Measurements from ENCODE around the gene ERICH6B. TPM values are rescaled to one million over a fixed set of nuclear protein-coding genes. Genes with fewer than 3 reads are reported as not detected.

The ERICH6B gene
- total RNA-seq, 6 experiments from 2014 or later: not detected

GRCh38 chr13:45500492-45501174 lies 114.9 kb downstream of the ERICH6B start:
- 31% methylated on average over 4 of the region's 4 CpGs for WGBS (ENCODE audit: insufficient coverage, low coverage, low lambda C conversion rate, missing lambda C conversion rate)
- intact Hi-C loops (cut with DNase I): no loop called here

DNA sequence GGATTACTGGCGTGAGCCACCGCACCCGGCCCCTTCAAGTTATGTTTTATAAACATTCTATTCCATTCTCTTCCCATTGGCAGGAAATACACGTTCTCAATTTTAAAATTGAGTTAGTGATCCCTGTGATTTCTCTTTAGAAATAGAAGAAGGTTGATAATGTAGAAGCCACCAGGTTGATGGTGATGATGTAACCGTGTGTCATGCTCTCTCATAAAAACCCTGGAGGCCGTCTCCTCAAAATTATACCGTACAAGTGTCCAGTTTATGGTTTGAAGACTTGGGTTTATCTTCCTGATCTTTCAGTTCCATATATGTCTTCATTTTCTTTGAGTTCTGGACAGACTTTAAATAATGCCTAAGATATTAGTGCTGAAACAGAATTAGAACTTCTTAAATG lies 118.6 kb downstream of the ERICH6B start:
- 80% methylated on average over 7 of the region's 7 CpGs for WGBS (ENCODE audit: insufficient coverage, low coverage, low lambda C conversion rate, missing lambda C conversion rate)
- H3K27ac ChIP-seq: no peak overlapping the region
- no peaks in the 10 kb centered on the region for H3K9me3 ChIP-seq
- H3K27me3 ChIP-seq: no peaks in the 10 kb centered on the region
- H3K4me1 ChIP-seq: peaks cover 0 to 19% (median 8%) of the 10 kb centered on the region in 4 donors
- ATAC-seq (no peak), DNase-seq (no peak)
- intact Hi-C loops (cut with DNase I): no loop called here
- H3K4me3 ChIP-seq: no peak overlapping the region
- peaks cover 0 to 56% (median 31%) of the 10 kb centered on the region in 4 donors for H3K36me3 ChIP-seq
- no peak for TF ChIP-seq POLR2A (IDR thresholded peaks at IDR 0.05)
- TF ChIP-seq CTCF (IDR thresholded peaks at IDR 0.05): no peak

More at GRCh38 chr13:45500492-45501174, 114.9 kb downstream of the ERICH6B start:
- Histone ChIP-seq H3K27me3 (no peaks in the 10 kb centered on the region), H3K4me3 (no peak overlapping the region), H3K27ac (peak overlapping the region in 2 of 3 donors; percentile 28 to 47), H3K4me1 (peaks cover 0 to 22% (median 11%) of the 10 kb centered on the region in 4 donors), H3K36me3 (peaks cover 0 to 52% (median 34%) of the 10 kb centered on the region in 4 donors), H3K9me3 (no peaks in the 10 kb centered on the region)
- DNase-seq: no peak
- TF ChIP-seq CTCF (IDR thresholded peaks at IDR 0.05) (no peak), POLR2A (IDR thresholded peaks at IDR 0.05) (no peak)
- peak in 3 of 4 donors; percentile 40 to 54 (median 41) for ATAC-seq

GRCh38 chr13:45492538-45492937 lies 123.0 kb downstream of the ERICH6B start:
- TF ChIP-seq POLR2A (IDR thresholded peaks at IDR 0.05) (no peak), CTCF (IDR thresholded peaks at IDR 0.05) (no peak)
- H3K27me3 ChIP-seq: no peaks in the 10 kb centered on the region
- ATAC-seq (no peak), DNase-seq (no peak)
- H3K27ac ChIP-seq: no peak overlapping the region
- H3K4me3 ChIP-seq: no peak overlapping the region
- no peaks in the 10 kb centered on the region for H3K4me1 ChIP-seq
- H3K36me3 ChIP-seq: peaks cover 0 to 66% (median 33%) of the 10 kb centered on the region in 4 donors
- intact Hi-C loops (cut with DNase I): no loop called here
- WGBS (ENCODE audit: insufficient coverage, low coverage, low lambda C conversion rate, missing lambda C conversion rate): 91% methylated on average over 1 of the region's 1 CpG
- H3K9me3 ChIP-seq: no peaks in the 10 kb centered on the region

Small RNA genes within 50 kb of the gene (small RNA-seq; reads per million reads assigned to genes)
- 0 reads per million in 2 experiments for gene RNA5SP27
- 0 reads per million in 2 experiments for gene TIMM9P3

Other genes with a start within 250 kb of the ERICH6B start
- 10 to 100 TPM; 16.1 to 60.4 (median 45.0) TPM for gene SLC25A30, start 197.4 kb downstream of the ERICH6B start, total RNA-seq
- 10 to 100 TPM; 18.9 to 66.3 (median 36.8) TPM for gene COG3, start 150.8 kb downstream of the ERICH6B start, total RNA-seq
- gene CBY2, start 86.6 kb upstream of the ERICH6B start, total RNA-seq: not detected
- gene SIAH3, start 236.0 kb upstream of the ERICH6B start, total RNA-seq: not detected